ENCODE data around the gene RALGPS1. TPM values are rescaled to one million over a fixed set of nuclear protein-coding genes. Genes with fewer than 3 reads are reported as not detected.

The RALGPS1 gene
- total and polyA plus RNA-seq, 8 donors, result 4.7 to 150 (median 42.2) TPM

DNA sequence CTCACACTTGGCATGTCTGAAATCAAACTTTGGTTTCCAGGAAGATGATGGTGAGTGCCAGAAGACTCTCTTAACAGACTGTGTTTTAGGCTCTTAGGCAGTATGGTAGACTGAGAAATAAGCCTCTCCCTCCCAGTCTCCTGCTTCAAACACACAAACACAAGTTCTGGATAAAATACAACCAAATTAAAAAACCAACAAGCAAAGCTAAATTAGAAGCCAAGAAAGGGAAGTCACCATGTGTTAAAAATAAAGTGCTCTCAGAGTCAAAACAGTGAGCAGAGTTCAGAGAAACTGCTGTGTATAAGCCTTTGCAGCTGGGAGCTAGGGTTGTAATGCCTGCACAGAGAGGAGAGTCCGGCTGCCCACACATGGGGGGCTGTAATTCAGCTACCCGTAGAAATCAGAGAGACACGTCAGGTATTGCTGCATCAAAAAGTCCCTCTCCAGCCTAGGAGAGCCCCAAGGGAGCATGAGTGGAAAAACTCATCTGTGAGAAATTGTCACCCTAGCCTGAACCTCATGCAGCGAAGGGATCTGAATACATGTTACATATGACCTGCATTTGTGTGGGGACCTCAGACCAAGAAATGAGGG is 145.3 kb downstream of the RALGPS1 start:
- 74 to 87% (median 81%) methylated on average over 4 of the region's 4 CpGs for WGBS, 5 donors
- H3K36me3 ChIP-seq, result peaks cover 0 to 6% (median 0%) of the 10 kb centered on the region in 4 donors
- DNase-seq, result no peak
- no peaks in the 10 kb centered on the region for H3K9me3 ChIP-seq
- H3K4me1 ChIP-seq, result peaks cover 0 to 37% (median 16%) of the 10 kb centered on the region in 4 donors
- H3K27ac ChIP-seq, result peak overlapping the region in 3 of 5 donors; percentile 6 to 34 (median 26)
- H3K4me3 ChIP-seq, result no peak overlapping the region
- intact Hi-C loops (cut with DNase I; ENCODE audit: low total_unique reads), result no loop called here
- TF ChIP-seq EP300 (IDR thresholded peaks at IDR 0.05), result no peak
- TF ChIP-seq POLR2A (IDR thresholded peaks at IDR 0.05), result no peak
- no peaks in the 10 kb centered on the region for H3K27me3 ChIP-seq

DNA sequence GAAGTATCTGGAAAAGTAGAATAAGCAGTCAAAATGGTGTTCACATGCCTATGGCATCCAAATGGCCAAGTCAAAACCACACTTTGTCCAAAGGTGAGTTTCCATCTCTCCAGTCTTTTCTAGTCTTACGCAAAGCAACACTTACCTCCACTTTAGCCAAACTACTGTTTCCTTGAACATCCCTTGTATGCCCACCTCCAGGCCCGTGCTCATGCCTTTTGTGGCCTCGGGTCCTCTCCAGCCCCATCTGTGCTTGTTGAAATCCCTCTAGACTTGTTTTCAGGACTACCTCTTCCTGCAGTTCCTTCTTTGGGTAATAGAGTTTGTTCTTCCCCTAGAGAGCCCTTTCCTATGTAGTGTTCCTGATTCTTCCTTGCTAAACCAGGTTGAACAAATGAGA is 146.8 kb downstream of the RALGPS1 start:
- Histone ChIP-seq H3K27ac (no peak overlapping the region), H3K27me3 (no peaks in the 10 kb centered on the region), H3K4me3 (no peak overlapping the region), H3K9me3 (no peaks in the 10 kb centered on the region), H3K36me3 (peaks cover 0 to 6% (median 0%) of the 10 kb centered on the region in 4 donors), H3K4me1 (peaks cover 2 to 53% (median 16%) of the 10 kb centered on the region in 4 donors)
- DNase-seq, result no peak
- TF ChIP-seq POLR2AphosphoS5 (IDR thresholded peaks at IDR 0.05), result no peak
- no peak for TF ChIP-seq EP300 (IDR thresholded peaks at IDR 0.05)
- TF ChIP-seq POLR2A (IDR thresholded peaks at IDR 0.05), result no peak
- TF ChIP-seq, protein P1, sequence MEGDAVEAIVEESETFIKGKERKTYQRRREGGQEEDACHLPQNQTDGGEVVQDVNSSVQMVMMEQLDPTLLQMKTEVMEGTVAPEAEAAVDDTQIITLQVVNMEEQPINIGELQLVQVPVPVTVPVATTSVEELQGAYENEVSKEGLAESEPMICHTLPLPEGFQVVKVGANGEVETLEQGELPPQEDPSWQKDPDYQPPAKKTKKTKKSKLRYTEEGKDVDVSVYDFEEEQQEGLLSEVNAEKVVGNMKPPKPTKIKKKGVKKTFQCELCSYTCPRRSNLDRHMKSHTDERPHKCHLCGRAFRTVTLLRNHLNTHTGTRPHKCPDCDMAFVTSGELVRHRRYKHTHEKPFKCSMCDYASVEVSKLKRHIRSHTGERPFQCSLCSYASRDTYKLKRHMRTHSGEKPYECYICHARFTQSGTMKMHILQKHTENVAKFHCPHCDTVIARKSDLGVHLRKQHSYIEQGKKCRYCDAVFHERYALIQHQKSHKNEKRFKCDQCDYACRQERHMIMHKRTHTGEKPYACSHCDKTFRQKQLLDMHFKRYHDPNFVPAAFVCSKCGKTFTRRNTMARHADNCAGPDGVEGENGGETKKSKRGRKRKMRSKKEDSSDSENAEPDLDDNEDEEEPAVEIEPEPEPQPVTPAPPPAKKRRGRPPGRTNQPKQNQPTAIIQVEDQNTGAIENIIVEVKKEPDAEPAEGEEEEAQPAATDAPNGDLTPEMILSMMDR (IDR thresholded peaks at IDR 0.05), result no peak
- WGBS, 5 donors, result 93 to 99% (median 97%) methylated on average over 3 of the region's 3 CpGs
- intact Hi-C loops (cut with DNase I; ENCODE audit: low total_unique reads), result no loop called here

DNA sequence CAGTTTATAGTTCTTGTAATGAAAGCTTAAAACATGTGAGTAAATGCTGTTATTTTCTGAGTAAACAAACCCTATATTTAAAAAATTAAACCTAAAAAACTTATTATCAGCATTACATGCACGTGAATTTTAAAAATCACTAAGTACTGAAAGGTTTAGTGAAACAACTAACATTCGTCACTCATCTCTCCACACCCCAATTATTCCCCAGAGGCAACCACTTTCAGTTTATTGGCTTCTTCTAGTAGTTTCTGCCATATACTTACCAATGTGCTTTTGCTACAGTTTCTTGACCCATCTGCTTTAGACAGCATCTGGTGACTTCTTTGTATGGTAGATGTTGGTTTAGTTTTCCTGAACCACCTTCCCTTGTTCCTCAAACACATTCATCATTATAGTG is 149.8 kb downstream of the RALGPS1 start:
- intact Hi-C loops (cut with DNase I; ENCODE audit: low total_unique reads), result no loop called here
- Histone ChIP-seq H3K27ac (no peak overlapping the region), H3K27me3 (no peaks in the 10 kb centered on the region), H3K4me3 (no peak overlapping the region), H3K9me3 (no peaks in the 10 kb centered on the region), H3K4me1 (peaks cover 14 to 49% (median 15%) of the 10 kb centered on the region in 4 donors), H3K36me3 (peaks cover 0 to 6% (median 2%) of the 10 kb centered on the region in 4 donors)
- TF ChIP-seq, protein P1 (IDR thresholded peaks at IDR 0.05), result no peak
- TF ChIP-seq EP300 (IDR thresholded peaks at IDR 0.05), result no peak
- DNase-seq, result no peak
- 81 to 92% (median 91%) methylated on average over 2 of the region's 2 CpGs for WGBS, 5 donors

DNA sequence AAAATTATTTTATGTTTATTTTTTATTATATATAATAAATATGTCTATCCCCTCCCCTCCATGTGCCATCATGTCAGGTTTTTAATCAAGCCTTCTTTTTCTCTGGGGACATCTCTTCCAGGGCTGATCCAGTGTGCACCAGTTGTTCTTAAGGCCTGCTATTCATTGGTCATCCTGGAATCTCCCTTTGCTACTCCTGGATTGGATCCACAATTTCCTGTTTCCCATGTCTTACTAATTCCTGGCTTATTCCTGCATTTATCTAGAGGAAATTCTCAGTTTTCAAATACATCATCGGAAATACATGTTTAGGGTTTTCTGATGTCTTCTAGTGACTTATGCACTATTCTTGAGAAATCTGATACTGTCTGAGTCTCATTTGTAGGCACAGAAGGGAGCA is 151.0 kb downstream of the RALGPS1 start:
- H3K9me3 ChIP-seq, result no peaks in the 10 kb centered on the region
- peaks cover 10 to 40% (median 13%) of the 10 kb centered on the region in 4 donors for H3K4me1 ChIP-seq
- intact Hi-C loops (cut with DNase I; ENCODE audit: low total_unique reads), result no loop called here
- peak overlapping the region in 1 of 5 donors; percentile 34 for H3K27ac ChIP-seq
- TF ChIP-seq POLR2A (IDR thresholded peaks at IDR 0.05) (no peak), EP300 (IDR thresholded peaks at IDR 0.05) (no peak), POLR2AphosphoS5 (IDR thresholded peaks at IDR 0.05) (no peak)
- TF ChIP-seq, protein P1 (IDR thresholded peaks at IDR 0.05), result no peak
- no peaks in the 10 kb centered on the region for H3K27me3 ChIP-seq
- no peak for DNase-seq
- peaks cover 0 to 15% (median 10%) of the 10 kb centered on the region in 4 donors for H3K36me3 ChIP-seq
- WGBS, 5 donors, result 79 to 95% (median 86%) methylated on average over 1 of the region's 1 CpG
- H3K4me3 ChIP-seq, result no peak overlapping the region
